PC-3 (cell line): ENCODE measurements around the gene ZBTB16. TPM values are rescaled to one million over a fixed set of nuclear protein-coding genes. Genes with fewer than 3 reads are reported as not detected.

ENCODE experiments used
- ATAC-seq: fragments of 200-7000 bp; cut with Tn5 transposase; 2 replicates; pipeline ENCODE4 v1.9.1; 2020; ENCODE audit warnings: mild to moderate bottlenecking, moderate library complexity
- BruUV-seq: library from RNA; stranded (reverse); fragments of 400-500 nt; replicated peaks from 2 replicates; lab custom pipeline; 2021; lab: Mats Ljungman, UMichigan
- CTCF ChIA-PET: fragments of 300-600 bp; sonication (Branson Sonifier 250); formaldehyde crosslinking; loops from one replicate; lab custom pipeline; 2022; ENCODE audit warnings: antibody characterized with exemption; lab: Charles Lee
- POLR2A ChIA-PET: fragments of 300-600 bp; sonication (Branson Sonifier 250); formaldehyde crosslinking; loops from one replicate; lab custom pipeline; 2022; ENCODE audit warnings: antibody characterized with exemption; ENCODE audit not compliant: unreplicated experiment; lab: Charles Lee
- DNase-seq: peaks from one replicate; pipeline ENCODE4 v3.0.0-alpha.2; 2015
- H2AFZ ChIP-seq: fragments of 300-600 bp; sonication (generic); 2 replicates; pipeline ENCODE4 v1.6.0; 2016; ENCODE audit warnings: antibody characterized with exemption, low read length
- H3F3A ChIP-seq: fragments of 300-600 bp; sonication (generic); one replicate; pipeline ENCODE4 v1.6.0; 2017; ENCODE audit warnings: antibody characterized with exemption, low read length, control low read depth, mild to moderate bottlenecking; ENCODE audit not compliant: unreplicated experiment
- H3K27ac ChIP-seq: fragments of 300-600 bp; sonication (generic); 2 replicates; pipeline ENCODE4 v1.5.1; 2016; ENCODE audit warnings: mild to moderate bottlenecking, low read length
- H3K27me3 ChIP-seq: fragments of 300-600 bp; sonication (generic); 2 replicates; pipeline ENCODE4 v1.6.1; 2016; ENCODE audit warnings: low read length, mixed read lengths
- H3K36me3 ChIP-seq: fragments of 300-600 bp; sonication (generic); 2 replicates; pipeline ENCODE4 v1.6.1; 2016; ENCODE audit warnings: low read depth, mixed run types, low read length, mixed read lengths
- H3K4me1 ChIP-seq: fragments of 300-600 bp; sonication (generic); 2 replicates; pipeline ENCODE4 v1.5.1; 2016; ENCODE audit warnings: low read length; ENCODE audit not compliant: insufficient read depth
- H3K4me2 ChIP-seq: fragments of 300-600 bp; sonication (generic); 2 replicates; pipeline ENCODE4 v1.6.0; 2016; ENCODE audit warnings: low read length
- H3K4me3 ChIP-seq: fragments of 300-600 bp; sonication (generic); 2 replicates; pipeline ENCODE4 v1.5.1; 2016; ENCODE audit warnings: mild to moderate bottlenecking, low read length, mixed read lengths
- H3K79me2 ChIP-seq: fragments of 300-600 bp; sonication (generic); 2 replicates; pipeline ENCODE4 v1.6.1; 2017; ENCODE audit warnings: low read length, mixed read lengths
- H3K9ac ChIP-seq: fragments of 300-600 bp; sonication (generic); 2 replicates; pipeline ENCODE4 v1.6.0; 2016; ENCODE audit warnings: mild to moderate bottlenecking, low read length
- H3K9me2 ChIP-seq: fragments of 300-600 bp; sonication (generic); replicated peaks from 2 replicates; pipeline ENCODE4 v1.6.1; 2016; ENCODE audit warnings: mixed run types, low read length, mixed read lengths
- H3K9me3 ChIP-seq: fragments of 300-600 bp; sonication (generic); 2 replicates; pipeline ENCODE4 v1.6.1; 2016; ENCODE audit warnings: low read length, mixed read lengths
- H4K20me1 ChIP-seq: fragments of 300-600 bp; sonication (generic); 2 replicates; pipeline ENCODE4 v1.6.1; 2016; ENCODE audit warnings: low read length, mixed read lengths
- EZH2 ChIP-seq: fragments of 300-600 bp; sonication (generic); IDR thresholded peaks from one replicate; pipeline ENCODE4 v1.6.1; 2017; ENCODE audit warnings: antibody characterized with exemption, mild to moderate bottlenecking, low read length; ENCODE audit not compliant: unreplicated experiment
- EZH2phosphoT487 ChIP-seq: fragments of 300-600 bp; sonication (generic); IDR thresholded peaks from 2 replicates; pipeline ENCODE4 v1.6.1; 2018; ENCODE audit warnings: mild to moderate bottlenecking, antibody characterized with exemption, low read length, borderline replicate concordance
- intact Hi-C: fragments of 100-400 bp; cut with micrococcal nuclease; formaldehyde crosslinking; loops from 2 replicates; pipeline ENCODE4 v1.9.0; 2023
- total RNA-seq: library from RNA; depleted of rRNA; stranded (reverse); fragments of >200 nt; gene quantifications from 2 replicates; pipeline ENCODE4 v1.2.3, GENCODE V29; 2014
- TF ChIP-seq, protein P1 (sequence below): fragments of 300-600 bp; sonication (generic); conservative IDR thresholded peaks from 2 replicates; pipeline ENCODE4 v1.5.1; 2017; ENCODE audit warnings: antibody characterized with exemption, low read depth, mild to moderate bottlenecking, low read length

ZBTB16 gene
- total RNA-seq, 1 experiment from 2014 or later, result not detected

DNA sequence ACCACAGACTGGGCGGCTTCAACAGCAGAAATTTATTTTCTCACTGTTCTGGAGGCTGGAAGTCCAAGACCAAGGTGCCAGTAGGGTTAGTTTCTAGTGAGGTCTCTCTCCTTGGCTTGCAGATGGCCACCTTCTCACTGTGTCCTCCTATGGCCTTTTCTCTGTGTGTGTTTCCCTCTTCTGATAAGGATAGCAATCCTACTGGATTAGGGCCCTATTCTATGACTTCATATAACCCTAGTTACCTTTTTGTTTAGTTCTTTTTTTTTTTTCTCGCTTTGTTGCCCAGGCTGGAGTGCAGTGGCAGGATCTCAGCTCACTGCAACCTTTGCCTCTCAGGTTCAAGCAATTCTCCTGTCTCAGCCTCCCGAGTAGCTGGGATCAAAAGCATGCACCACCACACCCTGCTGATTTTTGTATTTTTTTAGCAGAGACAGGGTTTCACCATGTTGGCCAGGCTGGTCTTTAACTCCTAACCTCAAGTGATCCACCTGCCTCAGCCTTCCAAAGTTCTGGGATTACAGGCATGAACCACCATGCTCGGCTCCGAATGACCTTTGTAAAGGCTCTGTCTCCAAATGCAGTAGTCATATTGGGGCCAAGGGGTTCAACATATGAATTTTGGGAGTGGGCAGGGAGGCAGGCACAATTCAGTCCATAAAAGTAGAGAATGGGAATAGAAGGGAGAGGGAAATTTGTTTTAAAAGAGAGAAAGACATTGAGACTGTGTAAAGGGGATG, 211.2 kb downstream of the ZBTB16 start:
- Histone ChIP-seq H2AFZ (no peak overlapping the region), H3K4me1 (no peaks in the 10 kb centered on the region), H3K4me2 (no peak overlapping the region), H3K27me3 (peaks cover 84% of the 10 kb centered on the region), H4K20me1 (no peaks in the 10 kb centered on the region), H3K9me2 (no peaks in the 10 kb centered on the region), H3K36me3 (no peaks in the 10 kb centered on the region), H3K79me2 (no peaks in the 10 kb centered on the region), H3K27ac (no peak overlapping the region), H3K9ac (no peak overlapping the region), H3F3A (no peaks in the 10 kb centered on the region), H3K4me3 (no peak overlapping the region), H3K9me3 (no peaks in the 10 kb centered on the region)
- no TSS peak for BruUV-seq
- ATAC-seq (no peak), DNase-seq (no peak)
- ChIA-PET CTCF (no interaction called here), POLR2A (no interaction called here)
- intact Hi-C loops, result no loop called here
- TF ChIP-seq, protein P1, sequence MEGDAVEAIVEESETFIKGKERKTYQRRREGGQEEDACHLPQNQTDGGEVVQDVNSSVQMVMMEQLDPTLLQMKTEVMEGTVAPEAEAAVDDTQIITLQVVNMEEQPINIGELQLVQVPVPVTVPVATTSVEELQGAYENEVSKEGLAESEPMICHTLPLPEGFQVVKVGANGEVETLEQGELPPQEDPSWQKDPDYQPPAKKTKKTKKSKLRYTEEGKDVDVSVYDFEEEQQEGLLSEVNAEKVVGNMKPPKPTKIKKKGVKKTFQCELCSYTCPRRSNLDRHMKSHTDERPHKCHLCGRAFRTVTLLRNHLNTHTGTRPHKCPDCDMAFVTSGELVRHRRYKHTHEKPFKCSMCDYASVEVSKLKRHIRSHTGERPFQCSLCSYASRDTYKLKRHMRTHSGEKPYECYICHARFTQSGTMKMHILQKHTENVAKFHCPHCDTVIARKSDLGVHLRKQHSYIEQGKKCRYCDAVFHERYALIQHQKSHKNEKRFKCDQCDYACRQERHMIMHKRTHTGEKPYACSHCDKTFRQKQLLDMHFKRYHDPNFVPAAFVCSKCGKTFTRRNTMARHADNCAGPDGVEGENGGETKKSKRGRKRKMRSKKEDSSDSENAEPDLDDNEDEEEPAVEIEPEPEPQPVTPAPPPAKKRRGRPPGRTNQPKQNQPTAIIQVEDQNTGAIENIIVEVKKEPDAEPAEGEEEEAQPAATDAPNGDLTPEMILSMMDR, result no peak
- no peak for TF ChIP-seq EZH2
- no peak for TF ChIP-seq EZH2phosphoT487

DNA sequence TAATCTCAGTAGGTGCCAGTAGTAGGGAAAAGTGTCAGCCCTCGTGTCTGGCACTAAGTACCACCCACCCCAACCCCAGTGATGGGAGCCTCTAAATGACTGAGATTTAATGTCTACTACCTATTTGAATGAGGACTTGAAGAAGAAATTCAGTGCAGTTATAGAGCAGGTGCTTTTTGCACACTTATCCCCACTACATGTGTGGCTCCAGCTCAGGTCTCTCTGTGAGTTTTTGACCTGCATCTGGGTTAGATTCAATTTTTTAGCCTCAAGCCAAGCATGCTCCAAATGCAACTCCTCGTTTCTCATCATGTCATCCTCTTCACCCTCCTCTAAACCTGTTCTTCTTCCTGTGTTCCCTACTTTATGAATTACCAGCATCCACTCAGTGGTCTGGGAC, 211.8 kb downstream of the ZBTB16 start:
- DNase-seq (no peak), ATAC-seq (no peak)
- Histone ChIP-seq H3K4me3 (no peak overlapping the region), H3K79me2 (no peaks in the 10 kb centered on the region), H3F3A (no peaks in the 10 kb centered on the region), H3K36me3 (no peaks in the 10 kb centered on the region), H3K9me3 (no peaks in the 10 kb centered on the region), H3K9me2 (no peaks in the 10 kb centered on the region), H3K9ac (no peak overlapping the region), H2AFZ (no peak overlapping the region), H3K27ac (no peak overlapping the region), H3K4me2 (no peak overlapping the region), H3K27me3 (peaks cover 82% of the 10 kb centered on the region), H4K20me1 (no peaks in the 10 kb centered on the region), H3K4me1 (no peaks in the 10 kb centered on the region)
- CTCF ChIA-PET, result no interaction called here
- no peak for TF ChIP-seq EZH2phosphoT487
- TF ChIP-seq, protein P1, result no peak
- TF ChIP-seq EZH2, result no peak
- BruUV-seq, result no TSS peak
- POLR2A ChIA-PET, result no interaction called here
- intact Hi-C loops, result no loop called here

DNA sequence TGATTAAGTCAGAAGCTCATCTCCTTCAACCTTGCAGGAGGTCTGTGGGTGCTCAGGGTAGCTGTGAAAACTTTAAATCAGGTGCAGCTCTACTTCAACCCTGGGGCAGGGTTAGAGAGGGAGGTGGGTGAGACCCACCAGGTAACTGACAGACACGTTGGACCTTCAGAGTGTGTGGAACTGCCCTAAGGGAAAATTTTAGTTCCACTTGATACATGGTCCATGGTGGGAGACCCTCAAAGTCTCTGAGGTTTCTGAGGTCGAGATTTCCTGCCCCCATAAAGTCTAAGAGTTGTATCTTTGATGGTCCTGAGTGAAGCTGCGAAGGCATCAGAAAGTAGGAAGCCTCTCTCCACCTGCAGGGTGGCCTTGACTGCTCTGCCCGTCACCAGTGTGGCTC, 212.8 kb downstream of the ZBTB16 start:
- Histone ChIP-seq H3K27ac (no peak overlapping the region), H3K9me2 (no peaks in the 10 kb centered on the region), H2AFZ (no peak overlapping the region), H3K36me3 (no peaks in the 10 kb centered on the region), H3K4me1 (no peaks in the 10 kb centered on the region), H3K9ac (no peak overlapping the region), H3F3A (no peaks in the 10 kb centered on the region), H3K9me3 (no peaks in the 10 kb centered on the region), H3K4me2 (no peak overlapping the region), H3K27me3 (peaks cover 82% of the 10 kb centered on the region), H3K79me2 (no peaks in the 10 kb centered on the region), H4K20me1 (no peaks in the 10 kb centered on the region), H3K4me3 (no peak overlapping the region)
- no TSS peak for BruUV-seq
- ATAC-seq (no peak), DNase-seq (no peak)
- intact Hi-C loops, result no loop called here
- ChIA-PET CTCF (interaction anchor here (1.1 kb wide), 1 partner anchor 11 kb away, joined by 4 read pairs; no protein-coding TSS in a partner anchor), POLR2A (no interaction called here)
- no peak for TF ChIP-seq EZH2
- no peak for TF ChIP-seq EZH2phosphoT487
- TF ChIP-seq, protein P1, result no peak
